ENCODE data around the gene PRKD1.

DNA sequence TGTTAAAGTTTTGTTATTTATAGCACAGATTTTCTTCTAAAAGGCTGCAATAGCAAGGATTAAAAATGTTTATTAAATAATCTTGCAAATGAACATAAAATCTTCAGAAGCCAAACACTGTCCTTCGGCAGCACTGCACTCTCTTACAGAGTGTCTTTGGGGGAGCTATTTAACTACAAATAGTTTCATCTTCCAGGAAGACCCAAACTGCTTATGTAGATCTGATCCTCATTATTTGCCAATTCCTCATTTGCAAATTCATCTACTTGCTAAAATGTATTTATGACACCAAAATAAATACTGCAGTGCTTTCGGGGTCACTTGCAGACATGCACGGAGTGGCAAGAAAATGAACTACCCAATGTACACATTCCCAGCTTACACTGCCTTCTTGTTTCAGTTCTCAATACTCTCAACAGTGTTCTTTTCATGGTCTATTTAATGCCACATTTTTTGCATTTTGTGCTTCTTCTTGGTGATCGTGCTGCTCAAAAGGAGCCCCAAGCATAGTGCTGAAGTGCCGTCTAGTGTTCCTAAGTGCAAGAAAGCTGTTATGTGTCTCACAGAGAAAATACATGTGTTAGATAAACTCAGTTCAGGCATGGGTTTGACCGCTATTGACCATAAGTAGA is 128.1 kb downstream of the PRKD1 start:
- TF ChIP-seq POLR2A (IDR thresholded peaks at IDR 0.05; ENCODE audit: borderline replicate concordance, extremely low read depth, insufficient read depth, insufficient read length) (no peak), RAD21 (IDR thresholded peaks at IDR 0.05; ENCODE audit: low read depth) (no peak), TCF7L2 (IDR thresholded peaks at IDR 0.05; ENCODE audit: borderline replicate concordance, extremely low read depth, insufficient read depth, insufficient read length) (no peak), CTCF (IDR thresholded peaks at IDR 0.05 in 2 of 3, conservative IDR thresholded peaks at IDR 0.05 in 1 of 3; ENCODE audit: borderline replicate concordance in 1 of 3, insufficient read depth in 1 of 3, low read depth in 2 of 3, low read length in 2 of 3) (no peak)

Data from HCT116 (cell line).